Pons (tissue), 1 donor: ENCODE measurements around the gene TRPC6.
A peak's percentile ranks its signal among the peaks of the same experiment; 100 is the strongest.
"Not testable (repeated sequence)": the region's sequence is repeated elsewhere in the genome, so short reads cannot be mapped to it uniquely, and the experiment has no call there.

Source experiments
- DNase-seq: peaks from one replicate; pipeline ENCODE4 v3.0.0-alpha.2; 2016; ENCODE audit warnings: low spot score

The TRPC6 gene

GRCh38 chr11:101521821-101522220 lies 62.0 kb downstream of the TRPC6 start:
- DNase-seq, result no peak

DNA sequence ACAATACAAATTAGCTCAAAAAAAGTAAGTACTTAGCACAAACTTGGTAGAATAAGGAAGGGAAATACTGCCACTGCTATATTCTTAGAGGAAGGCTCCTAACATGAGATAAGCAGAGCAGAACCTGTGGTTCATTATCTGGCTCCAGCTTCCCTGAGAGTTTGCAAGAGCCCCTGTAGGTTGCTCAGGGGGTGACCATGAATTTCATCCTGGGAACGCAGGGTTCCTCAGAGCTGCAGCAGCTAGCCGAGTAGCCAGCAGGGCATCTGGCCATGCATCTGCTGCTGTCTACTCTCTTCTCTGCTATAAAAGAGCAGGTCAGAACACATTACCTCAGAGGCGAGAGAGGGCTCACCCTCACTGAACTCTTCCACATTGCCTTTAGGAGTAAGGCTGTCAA lies 67.3 kb downstream of the TRPC6 start:
- no peak for DNase-seq

- no peak for DNase-seq
Observed at GRCh38 chr11:101511065-101511464, 72.7 kb downstream of the TRPC6 start.

- no peak for DNase-seq
Observed at GRCh38 chr11:101510591-101510990, 73.2 kb downstream of the TRPC6 start.

DNA sequence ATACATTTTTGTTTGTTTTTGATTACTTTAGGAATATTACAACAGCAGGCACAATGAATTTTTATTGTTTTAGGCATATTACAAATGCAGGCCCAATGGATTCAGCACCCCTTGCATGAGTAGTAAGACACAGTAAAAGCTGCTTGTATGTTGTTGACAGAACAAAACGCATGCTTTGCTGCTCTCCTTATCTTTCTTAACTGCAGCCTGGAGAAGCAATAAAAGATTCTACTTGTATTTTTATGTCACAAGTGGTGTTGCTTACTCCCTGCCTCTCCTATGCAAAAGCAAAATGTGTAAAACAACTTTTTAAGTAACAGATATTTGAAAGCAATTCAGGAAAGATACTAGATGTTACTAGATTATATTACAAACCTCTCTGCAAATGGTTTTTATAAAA lies 73.9 kb downstream of the TRPC6 start:
- DNase-seq, result no peak

DNA sequence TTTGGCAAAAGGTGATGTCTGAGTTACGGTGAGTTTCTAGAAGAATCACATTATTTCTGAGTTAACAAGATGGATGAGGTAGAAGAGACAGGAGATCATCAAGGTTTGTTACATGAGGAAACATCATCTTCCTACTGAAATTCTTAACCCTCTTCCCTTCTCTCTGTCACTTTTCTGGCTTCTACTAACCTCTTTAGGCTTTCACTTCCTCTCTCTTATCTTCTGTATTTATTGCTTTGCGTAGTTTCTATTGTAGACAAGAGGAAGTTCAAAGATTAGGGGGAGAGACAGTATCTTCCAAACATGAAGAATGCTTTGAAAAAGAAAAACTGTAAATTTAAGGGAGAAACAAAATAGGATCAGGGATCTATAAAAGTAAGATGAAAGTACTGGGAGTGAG lies 75.4 kb downstream of the TRPC6 start:
- DNase-seq, result peak; percentile 48

DNA sequence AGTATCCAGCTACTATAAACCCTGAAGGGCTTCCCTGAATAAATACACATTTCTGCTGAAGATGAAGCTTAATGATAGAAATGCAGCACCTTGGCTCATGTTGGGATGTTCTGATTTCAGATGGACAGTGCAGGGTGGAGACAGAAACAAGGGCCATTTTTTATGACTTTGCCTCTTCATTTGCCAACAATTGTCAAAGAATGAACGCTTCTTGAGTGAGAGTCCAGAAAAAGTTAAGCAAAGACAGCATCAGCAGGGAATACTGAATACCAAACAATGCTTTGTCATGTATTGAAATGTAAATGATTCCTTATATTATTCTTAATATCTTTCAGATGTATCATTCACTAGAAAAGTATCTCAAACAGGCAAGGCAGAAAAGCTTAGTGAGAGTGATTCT lies 84.9 kb downstream of the TRPC6 start:
- DNase-seq, result no peak

- no peak for DNase-seq
Observed at GRCh38 chr11:101497291-101497690, 86.5 kb downstream of the TRPC6 start.

DNA sequence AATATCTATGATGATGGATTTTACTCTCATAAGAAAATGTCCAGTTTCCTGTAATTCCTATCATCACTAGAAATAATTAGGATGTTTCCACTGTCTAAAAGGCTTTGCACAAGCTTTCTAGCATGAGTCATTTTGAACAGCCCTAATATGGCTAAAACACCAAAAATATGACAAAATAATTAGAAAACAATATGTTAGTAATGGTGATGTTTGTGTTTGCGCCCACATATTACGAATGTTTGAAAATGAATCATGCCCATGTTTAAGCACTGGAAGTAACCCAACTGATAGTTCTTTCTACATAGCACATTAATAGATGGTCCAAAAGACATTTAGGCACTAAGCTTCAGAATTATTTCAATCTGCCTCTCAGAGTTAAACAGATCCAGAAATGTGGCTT lies 96.0 kb downstream of the TRPC6 start:
- no peak for DNase-seq

DNA sequence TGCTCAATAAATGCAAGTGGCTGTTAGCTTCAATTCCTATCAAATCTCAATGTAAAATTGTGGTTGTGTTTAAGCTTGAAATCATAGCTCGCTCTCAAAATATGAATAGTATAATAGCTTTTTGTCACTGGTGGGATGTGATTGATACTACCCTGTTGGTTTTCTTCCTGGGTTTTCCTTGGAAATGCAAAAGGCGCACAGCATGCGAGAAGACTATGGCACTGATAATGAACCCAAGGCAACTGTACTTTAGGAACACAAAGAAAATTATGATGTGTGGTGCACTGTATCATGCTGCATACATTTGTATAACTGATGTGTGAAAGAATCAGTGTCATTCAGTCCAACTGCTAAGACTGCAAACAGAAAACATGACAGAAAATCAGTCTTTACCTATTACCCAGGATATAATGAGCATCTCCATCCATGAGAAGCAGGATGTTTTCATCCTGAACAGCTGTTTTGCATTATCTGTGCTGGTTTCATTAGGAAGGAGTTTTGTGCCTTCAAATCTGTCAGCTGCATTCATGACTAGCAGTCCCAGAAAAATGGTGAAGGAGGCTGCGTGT lies 101.2 kb downstream of the TRPC6 start:
- no peak for DNase-seq

- DNase-seq, result no peak
Observed at GRCh38 chr11:101478587-101479369, 105.0 kb downstream of the TRPC6 start.

DNA sequence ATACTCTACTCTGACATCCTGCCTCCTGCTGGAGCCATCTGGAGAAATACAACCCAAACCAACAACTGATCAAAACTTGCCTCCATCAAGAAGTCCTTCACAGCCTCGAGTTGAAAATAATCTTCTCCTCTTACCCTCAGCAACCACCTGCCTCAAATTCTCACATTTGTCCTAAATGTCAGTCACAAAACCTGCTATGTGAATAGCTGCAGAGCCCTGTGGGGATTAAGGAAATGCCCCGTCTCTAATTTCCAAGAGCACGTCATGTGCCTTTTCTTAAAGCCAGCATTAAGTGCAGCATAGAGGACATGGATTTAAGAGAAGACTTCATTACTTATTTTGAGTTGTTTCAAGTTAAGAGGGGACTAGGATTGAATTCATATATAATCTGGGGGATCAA lies 105.9 kb downstream of the TRPC6 start:
- DNase-seq, result no peak

- no peak for DNase-seq
Observed at GRCh38 chr11:101476191-101476590, 107.6 kb downstream of the TRPC6 start.

DNA sequence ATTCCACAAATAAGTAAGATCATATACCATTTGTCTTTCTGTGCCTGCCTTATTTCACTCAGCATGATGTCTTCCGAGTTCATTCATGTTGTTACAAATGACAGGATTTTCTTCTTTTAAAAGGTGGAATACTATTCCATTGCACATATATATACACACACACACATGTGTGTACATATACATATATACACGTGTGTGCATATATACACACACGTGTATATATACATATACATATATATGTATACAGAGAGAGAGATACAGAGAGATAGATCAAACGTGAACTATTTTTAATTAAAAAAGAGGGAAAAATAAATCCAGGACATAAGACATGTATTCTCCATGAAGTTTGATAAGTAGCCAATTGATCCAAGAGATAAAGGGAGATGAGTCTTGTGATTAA lies 108.1 kb downstream of the TRPC6 start:
- no peak for DNase-seq

DNA sequence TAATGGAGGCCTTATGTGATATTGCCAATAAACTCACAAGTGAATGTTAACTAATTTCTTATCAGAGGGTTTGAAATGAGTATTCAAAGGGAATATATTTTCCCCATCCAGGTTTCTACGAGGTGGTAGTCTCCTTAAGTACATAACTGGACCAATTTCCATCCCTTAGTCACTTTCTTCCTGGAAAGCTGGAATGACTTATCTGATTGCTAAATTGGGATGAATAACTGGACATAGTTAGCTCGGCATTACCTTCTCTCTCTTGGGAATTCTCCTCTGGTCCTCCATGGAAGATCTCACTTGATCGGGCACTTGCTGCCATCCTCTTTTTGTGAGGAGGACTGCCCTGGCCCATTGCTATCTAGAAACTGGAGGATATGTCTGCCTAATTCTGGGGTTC lies 109.1 kb downstream of the TRPC6 start:
- DNase-seq, result no peak

GRCh38 chr11:101470881-101471520 lies 112.8 kb downstream of the TRPC6 start:
- no peak for DNase-seq

- DNase-seq, result no peak
Observed at GRCh38 chr11:101470419-101470818, 113.4 kb downstream of the TRPC6 start.

DNA sequence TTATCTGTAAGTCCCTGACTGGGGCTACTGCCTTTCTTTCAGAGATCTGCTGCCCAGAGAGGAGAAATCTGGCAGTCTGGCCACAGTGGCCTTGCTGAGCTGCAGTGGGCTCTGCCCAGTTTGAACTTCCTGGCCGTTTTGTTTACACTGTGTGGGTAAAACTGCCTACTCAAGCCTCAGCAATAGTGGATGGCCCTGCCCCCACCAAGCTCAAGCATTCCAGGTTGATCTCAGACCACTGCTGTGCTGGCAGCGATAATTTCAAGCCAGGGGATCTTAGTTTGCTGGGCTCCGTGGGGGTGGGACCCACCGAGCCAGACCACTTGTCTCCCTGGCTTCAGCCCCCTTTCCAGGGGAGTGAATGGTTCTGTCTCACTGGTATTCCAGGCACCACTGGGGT lies 117.5 kb downstream of the TRPC6 start:
- no peak for DNase-seq

GRCh38 chr11:101464388-101464787 lies 119.4 kb downstream of the TRPC6 start:
- not testable (repeated sequence) for DNase-seq

DNA sequence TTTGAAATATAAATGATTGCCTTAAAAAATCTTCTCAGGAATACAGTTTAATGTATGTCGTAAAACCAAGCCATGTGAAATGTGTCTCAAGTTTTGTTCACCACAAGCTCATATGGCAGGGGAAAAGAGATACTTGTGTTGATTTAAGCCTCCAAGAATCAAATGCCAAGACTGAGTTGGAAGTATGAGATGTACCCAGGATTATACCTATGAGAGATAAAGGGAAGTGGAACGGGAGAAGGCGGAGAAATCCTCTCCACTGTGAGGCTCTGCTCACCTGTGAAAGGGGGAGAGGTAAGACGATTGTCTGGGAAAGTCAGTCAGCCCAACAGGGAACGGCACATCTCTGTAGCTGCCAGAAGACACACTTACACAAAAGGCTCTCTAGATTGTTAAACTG lies 124.8 kb downstream of the TRPC6 start:
- no peak for DNase-seq

DNA sequence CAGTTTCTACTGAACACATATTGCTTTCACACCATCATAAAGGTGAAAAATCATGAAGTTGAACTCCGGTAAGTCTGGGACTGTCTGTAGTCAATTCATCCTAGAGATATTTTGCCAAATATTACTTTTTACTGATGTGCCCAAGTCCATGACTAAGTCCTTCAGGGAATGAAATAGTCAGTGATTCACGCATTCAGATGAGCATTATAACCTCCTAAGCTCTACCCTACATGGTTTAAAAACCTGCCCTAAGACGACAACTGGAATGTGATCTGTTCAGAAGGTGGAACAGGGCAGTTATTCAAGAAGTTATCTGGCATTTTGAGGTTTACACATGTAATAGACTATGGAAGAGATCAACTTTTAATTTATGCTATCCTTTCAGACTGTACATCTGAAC lies 125.6 kb downstream of the TRPC6 start:
- no peak for DNase-seq

- DNase-seq, result peak; percentile 41
Observed at GRCh38 chr11:101456812-101457211, 127.0 kb downstream of the TRPC6 start.

- DNase-seq, result no peak
Observed at GRCh38 chr11:101453682-101454081, 130.1 kb downstream of the TRPC6 start.
